Pons (tissue), 1 donor: ENCODE measurements around the gene ZNF512.
"Not testable (repeated sequence)": the region's sequence is repeated elsewhere in the genome, so short reads cannot be mapped to it uniquely, and the experiment has no call there.

ENCODE experiments used
- DNase-seq: peaks from one replicate; pipeline ENCODE4 v3.0.0-alpha.2; 2016; ENCODE audit warnings: low spot score

ZNF512 gene

GRCh38 chr2:27583390-27583915 is 611 bp downstream of the ZNF512 start:
- DNase-seq: no peak

- no peak for DNase-seq
Measured at GRCh38 chr2:27584597-27584996, 1.8 kb downstream of the ZNF512 start.

- no peak for DNase-seq
Measured at GRCh38 chr2:27587025-27587424, 4.2 kb downstream of the ZNF512 start.

- no peak for DNase-seq
Measured at GRCh38 chr2:27588308-27588707, 5.5 kb downstream of the ZNF512 start.

GRCh38 chr2:27591745-27592144 is 8.9 kb downstream of the ZNF512 start:
- DNase-seq: no peak

GRCh38 chr2:27593240-27593639 is 10.4 kb downstream of the ZNF512 start:
- DNase-seq: no peak

GRCh38 chr2:27594020-27594703 is 11.3 kb downstream of the ZNF512 start:
- DNase-seq: not testable (repeated sequence)

GRCh38 chr2:27595412-27595811 is 12.6 kb downstream of the ZNF512 start:
- not testable (repeated sequence) for DNase-seq

- no peak for DNase-seq
Measured at GRCh38 chr2:27596627-27597026, 13.8 kb downstream of the ZNF512 start.

GRCh38 chr2:27606611-27607010 is 23.8 kb downstream of the ZNF512 start:
- DNase-seq: no peak

GRCh38 chr2:27613985-27614384 is 31.1 kb downstream of the ZNF512 start:
- no peak for DNase-seq

GRCh38 chr2:27615316-27615715 is 32.5 kb downstream of the ZNF512 start:
- no peak for DNase-seq

- DNase-seq: no peak
Measured at GRCh38 chr2:27621524-27621923, 38.7 kb downstream of the ZNF512 start.

- no peak for DNase-seq
Measured at GRCh38 chr2:27622921-27623384, 40.1 kb downstream of the ZNF512 start.

- DNase-seq: no peak
Measured at GRCh38 chr2:27624943-27625342, 42.1 kb downstream of the ZNF512 start.

GRCh38 chr2:27626323-27626722 is 43.5 kb downstream of the ZNF512 start:
- DNase-seq: not testable (repeated sequence)

GRCh38 chr2:27626921-27627320 is 44.1 kb downstream of the ZNF512 start:
- not testable (repeated sequence) for DNase-seq

- peak; percentile 29 for DNase-seq
Measured at GRCh38 chr2:27627963-27628766, 45.3 kb downstream of the ZNF512 start.

- DNase-seq: peak; percentile 86
Measured at GRCh38 chr2:27628767-27629709, 46.2 kb downstream of the ZNF512 start, which contains the start of the genes CCDC121 and GPN1. Gene CCDC121, minus strand, starts transcription at chr2:27629012. Its CDS starts 1,213 bp downstream, at chr2:27627799. Gene GPN1, plus strand, starts transcription at chr2:27629050. Its CDS starts 9 bp downstream, at chr2:27629059.

- not testable (repeated sequence) for DNase-seq
Measured at GRCh38 chr2:27630257-27630656, 47.4 kb downstream of the ZNF512 start.

- DNase-seq: no peak
Measured at GRCh38 chr2:27634291-27634690, 51.4 kb downstream of the ZNF512 start.

GRCh38 chr2:27636766-27637165 is 53.9 kb downstream of the ZNF512 start:
- no peak for DNase-seq
